ENCODE data around the gene SAMD14.

DNA sequence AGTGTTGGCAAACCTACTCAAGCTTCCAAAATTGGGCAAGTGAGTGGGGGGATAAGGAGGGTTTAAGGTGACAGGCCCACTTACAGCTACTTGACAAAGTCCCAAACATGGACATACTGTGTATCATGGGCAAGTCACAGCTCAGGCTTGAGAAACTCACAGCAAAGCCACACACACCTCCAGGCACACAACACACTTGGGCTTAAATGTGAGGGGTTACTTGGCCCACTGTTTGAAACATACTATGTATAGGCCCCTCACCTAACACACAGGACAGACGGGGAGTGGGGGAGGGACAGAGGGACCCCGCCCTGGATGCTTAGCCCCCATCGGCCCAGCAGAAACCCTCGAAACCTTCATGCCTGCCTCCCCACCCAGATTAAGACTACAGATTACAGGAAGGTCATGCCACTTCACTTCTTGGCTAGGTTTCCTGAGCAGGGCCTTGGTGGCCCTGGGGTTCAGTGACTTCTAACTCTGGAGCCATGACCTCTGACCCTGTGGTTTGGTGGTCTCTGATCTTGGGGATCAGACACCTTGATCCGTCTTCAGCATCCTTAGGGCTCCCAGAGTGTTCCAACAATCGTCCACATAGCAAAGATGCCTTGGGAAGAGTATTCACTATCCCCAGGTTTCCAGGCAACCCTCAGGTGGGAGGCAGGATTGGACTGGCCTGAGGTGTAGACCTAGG is 2.3 kb upstream of the SAMD14 start:
- no peak for TF ChIP-seq POLR2A (IDR thresholded peaks at IDR 0.05)
- TF ChIP-seq, protein P1, sequence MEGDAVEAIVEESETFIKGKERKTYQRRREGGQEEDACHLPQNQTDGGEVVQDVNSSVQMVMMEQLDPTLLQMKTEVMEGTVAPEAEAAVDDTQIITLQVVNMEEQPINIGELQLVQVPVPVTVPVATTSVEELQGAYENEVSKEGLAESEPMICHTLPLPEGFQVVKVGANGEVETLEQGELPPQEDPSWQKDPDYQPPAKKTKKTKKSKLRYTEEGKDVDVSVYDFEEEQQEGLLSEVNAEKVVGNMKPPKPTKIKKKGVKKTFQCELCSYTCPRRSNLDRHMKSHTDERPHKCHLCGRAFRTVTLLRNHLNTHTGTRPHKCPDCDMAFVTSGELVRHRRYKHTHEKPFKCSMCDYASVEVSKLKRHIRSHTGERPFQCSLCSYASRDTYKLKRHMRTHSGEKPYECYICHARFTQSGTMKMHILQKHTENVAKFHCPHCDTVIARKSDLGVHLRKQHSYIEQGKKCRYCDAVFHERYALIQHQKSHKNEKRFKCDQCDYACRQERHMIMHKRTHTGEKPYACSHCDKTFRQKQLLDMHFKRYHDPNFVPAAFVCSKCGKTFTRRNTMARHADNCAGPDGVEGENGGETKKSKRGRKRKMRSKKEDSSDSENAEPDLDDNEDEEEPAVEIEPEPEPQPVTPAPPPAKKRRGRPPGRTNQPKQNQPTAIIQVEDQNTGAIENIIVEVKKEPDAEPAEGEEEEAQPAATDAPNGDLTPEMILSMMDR (IDR thresholded peaks at IDR 0.05) = no peak
